K562 (cell line): Measurements from ENCODE around the gene GJB2.

ENCODE experiments used
- DNMT1 ChIP-seq: fragments of 450-650 bp; IDR thresholded peaks from 2 replicates; pipeline ENCODE4 v1.6.1; 2016; ENCODE audit warnings: antibody characterized with exemption, mild to moderate bottlenecking
- ELF1 ChIP-seq: fragments of 200-800 bp; sonication (Bioruptor generic); IDR thresholded peaks from 2 replicates; pipeline ENCODE4 v1.6.1; 2016; ENCODE audit warnings: missing genetic modification characterization, missing compliant biosample characterization
- HDAC2 ChIP-seq: fragments of 450-650 bp; IDR thresholded peaks from 2 replicates; pipeline ENCODE4 v1.6.1; 2016; ENCODE audit warnings: mild to moderate bottlenecking
- PRMT5 ChIP-seq: sonication (generic); formaldehyde crosslinking; IDR thresholded peaks from 2 replicates; pipeline ENCODE4 v1.5.0; 2020; ENCODE audit warnings: missing genetic modification reagents
- ZNF695 ChIP-seq: fragments of 450-650 bp; formaldehyde crosslinking; IDR thresholded peaks from 2 replicates; pipeline ENCODE4 v1.4.0; 2020; ENCODE audit warnings: mild to moderate bottlenecking, moderate library complexity
- TF ChIP-seq, protein P1 (sequence below), 3 experiments: IDR thresholded peaks in 2 of 3; conservative IDR thresholded peaks in 1 of 3; 2 replicates each; pipeline ENCODE4 v1.5.1; 2011 to 2012; ENCODE audit warnings: low read length in 3 of 3, mild to moderate bottlenecking in 3 of 3, control low read depth in 2 of 3, improper control_type of control experiment in 1 of 3, inconsistent platforms in 1 of 3, low read depth in 1 of 3, mixed read lengths in 1 of 3, moderate library complexity in 1 of 3; ENCODE audit not compliant: insufficient read depth in 2 of 3

GRCh38 chr13:20195801-20196200 lies 3.1 kb upstream of the GJB2 start:
- TF ChIP-seq ELF1 (tag) (no peak), DNMT1 (no peak), ZNF695 (no peak), HDAC2 (no peak), PRMT5 (CRISPR knock-in tag) (no peak)
- TF ChIP-seq, protein P1, sequence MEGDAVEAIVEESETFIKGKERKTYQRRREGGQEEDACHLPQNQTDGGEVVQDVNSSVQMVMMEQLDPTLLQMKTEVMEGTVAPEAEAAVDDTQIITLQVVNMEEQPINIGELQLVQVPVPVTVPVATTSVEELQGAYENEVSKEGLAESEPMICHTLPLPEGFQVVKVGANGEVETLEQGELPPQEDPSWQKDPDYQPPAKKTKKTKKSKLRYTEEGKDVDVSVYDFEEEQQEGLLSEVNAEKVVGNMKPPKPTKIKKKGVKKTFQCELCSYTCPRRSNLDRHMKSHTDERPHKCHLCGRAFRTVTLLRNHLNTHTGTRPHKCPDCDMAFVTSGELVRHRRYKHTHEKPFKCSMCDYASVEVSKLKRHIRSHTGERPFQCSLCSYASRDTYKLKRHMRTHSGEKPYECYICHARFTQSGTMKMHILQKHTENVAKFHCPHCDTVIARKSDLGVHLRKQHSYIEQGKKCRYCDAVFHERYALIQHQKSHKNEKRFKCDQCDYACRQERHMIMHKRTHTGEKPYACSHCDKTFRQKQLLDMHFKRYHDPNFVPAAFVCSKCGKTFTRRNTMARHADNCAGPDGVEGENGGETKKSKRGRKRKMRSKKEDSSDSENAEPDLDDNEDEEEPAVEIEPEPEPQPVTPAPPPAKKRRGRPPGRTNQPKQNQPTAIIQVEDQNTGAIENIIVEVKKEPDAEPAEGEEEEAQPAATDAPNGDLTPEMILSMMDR (IDR thresholded peaks at IDR 0.05 in 2 of 3, conservative IDR thresholded peaks at IDR 0.05 in 1 of 3; ENCODE audit: insufficient read depth in 2 of 3, low read depth in 1 of 3, low read length in 3 of 3) = no peak
